NCI-H2196 treated with DMSO at 0.1 percent for 48 hours (cell line): ENCODE data around the gene PLEKHH1.
"Not testable (repeated sequence)": the region's sequence is repeated elsewhere in the genome, so short reads cannot be mapped to it uniquely, and the experiment has no call there.

ENCODE experiments used
- DNase-seq: peaks from one replicate; lab custom pipeline; 2025; ENCODE audit not compliant: unreplicated experiment; lab: John Stamatoyannopoulos, UW

Gene PLEKHH1

DNA sequence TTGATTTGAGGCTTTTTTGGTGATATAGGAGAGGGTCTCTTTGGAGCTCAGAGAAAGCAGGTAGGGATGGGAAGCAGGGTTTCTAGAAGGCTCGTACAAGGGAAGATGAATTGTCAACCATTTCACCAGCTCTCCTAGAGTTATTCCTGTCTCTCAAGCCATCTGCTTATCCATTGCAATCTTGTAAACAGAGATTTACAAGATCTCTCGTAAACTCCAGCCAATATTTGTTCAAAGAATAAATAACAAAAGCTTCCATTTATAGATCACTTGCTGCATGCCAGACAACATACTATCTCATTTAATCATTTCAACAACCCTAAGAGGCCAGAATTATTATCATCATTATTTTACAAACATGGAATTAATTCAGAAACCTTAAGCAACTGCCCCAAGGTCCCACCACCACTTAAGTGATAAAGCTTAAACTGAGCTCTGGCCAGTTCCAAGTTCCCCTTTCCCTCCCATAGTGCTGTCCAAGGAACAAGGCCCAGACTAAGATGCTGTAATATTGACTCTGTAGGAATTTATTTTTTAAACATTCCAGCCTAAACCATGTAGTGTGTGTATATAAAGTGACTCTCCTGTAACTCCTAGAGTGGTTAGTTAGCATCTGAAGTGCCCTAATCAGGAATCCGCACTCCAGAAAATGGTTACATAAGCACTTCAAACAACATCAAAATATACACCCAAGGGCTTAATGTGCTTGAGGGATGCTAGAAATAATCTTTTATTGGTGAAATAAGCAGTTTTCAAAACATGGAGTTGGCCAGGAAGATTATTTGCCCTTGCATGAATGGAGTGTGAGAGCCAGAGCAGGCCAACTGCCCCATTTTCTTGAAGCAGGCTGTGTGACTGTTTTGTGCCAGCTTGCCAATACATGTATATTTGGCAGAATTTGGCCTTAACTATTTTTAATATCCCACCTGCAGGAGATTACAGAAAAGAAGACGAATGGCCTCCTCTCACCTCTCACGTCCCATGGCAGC, 2.8 kb upstream of the PLEKHH1 start:
- no peak for DNase-seq

DNA sequence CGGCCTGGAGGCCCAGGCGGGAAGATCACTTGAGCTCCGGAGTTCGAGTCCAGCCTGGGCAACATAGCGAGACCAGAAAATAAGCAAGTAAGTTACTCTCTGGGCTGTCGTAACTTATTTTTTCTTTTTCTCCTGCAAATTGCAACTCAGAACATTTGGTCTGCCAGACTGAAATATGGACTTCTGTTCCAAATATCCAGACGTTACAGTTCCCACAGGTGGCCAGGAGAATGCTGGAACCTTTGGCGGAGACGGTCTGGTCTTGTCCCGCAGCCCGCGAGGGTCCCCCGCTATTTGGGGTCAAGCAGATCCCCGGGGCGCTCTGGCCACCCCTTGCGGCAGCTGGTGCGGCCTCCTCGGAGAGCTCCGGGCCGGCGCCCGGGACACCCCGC, 488 bp upstream of the PLEKHH1 start:
- no peak for DNase-seq

DNA sequence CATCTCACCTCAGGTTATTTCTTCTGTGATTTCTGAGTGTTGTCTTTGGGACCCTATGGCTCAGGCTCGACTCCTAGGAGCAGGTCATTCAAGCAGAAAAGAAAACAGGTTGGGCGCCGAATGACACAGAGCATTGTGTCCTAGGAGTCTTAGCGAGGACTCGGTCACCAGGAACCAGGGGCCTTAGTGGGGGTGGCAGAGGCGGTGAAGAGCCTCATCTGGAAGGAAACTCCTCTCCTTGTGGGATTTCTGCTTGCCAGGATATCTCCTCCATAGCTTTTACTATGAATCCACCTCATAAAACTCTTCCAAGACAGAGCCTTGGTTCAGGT, 630 bp downstream of the PLEKHH1 start:
- DNase-seq: no peak

DNA sequence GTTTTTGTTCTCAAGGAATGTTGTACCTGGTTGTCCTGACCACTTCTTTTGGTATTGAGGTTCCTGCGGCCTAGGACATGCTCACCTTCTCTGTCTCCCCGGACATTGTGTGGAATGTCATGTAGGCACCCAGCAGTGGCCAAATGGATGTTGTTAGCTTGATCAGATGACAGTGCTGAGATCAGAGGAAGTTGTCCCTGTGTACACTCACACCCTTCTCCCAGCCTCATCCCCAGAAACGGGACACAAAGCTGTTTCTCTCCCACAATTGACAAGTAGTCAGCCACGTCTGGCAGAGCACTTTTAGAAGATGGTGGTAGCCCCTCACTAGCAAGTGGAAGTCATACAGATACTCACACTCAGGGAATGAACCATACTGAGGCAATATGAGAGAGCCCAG, 3.0 kb downstream of the PLEKHH1 start:
- DNase-seq: no peak

DNA sequence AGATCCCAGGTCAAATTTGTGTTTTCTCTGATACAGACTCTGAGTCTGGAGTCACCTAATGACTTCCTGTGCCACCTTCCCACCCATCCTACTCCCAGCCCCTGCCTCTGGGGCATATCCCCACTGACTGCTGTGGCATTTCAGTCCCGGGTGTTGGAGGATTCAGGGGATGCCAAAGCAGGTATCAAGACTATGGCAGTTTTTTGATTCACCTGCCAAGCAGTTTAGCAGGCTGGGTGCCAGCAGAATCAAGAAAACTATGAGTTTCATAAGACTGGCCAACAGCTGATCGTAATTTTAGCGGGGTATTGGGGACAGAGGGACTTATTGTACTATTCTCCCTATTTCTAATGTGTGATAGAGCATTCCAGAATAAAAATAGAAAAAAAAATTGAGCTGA, 4.6 kb downstream of the PLEKHH1 start:
- no peak for DNase-seq

DNA sequence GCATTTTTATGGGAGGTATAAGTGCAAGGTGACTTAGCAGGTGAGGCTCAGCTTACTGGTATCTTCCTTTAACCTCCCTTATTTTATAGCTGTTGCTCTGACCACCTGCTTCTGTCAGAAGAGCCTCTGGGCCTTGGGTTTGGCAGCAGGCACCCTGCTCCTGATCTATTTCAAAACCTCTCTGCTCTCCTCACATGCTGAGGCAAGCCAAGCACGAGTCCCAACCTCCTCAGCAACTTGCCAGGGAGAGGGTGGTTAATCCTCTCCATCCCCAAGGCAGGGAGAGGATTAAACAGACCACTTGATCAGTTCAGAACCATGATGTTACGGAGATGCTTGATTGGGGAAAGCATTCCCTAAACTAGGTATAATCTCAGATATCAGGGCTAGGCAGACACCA, 5.4 kb downstream of the PLEKHH1 start:
- DNase-seq: peak; percentile 19

DNA sequence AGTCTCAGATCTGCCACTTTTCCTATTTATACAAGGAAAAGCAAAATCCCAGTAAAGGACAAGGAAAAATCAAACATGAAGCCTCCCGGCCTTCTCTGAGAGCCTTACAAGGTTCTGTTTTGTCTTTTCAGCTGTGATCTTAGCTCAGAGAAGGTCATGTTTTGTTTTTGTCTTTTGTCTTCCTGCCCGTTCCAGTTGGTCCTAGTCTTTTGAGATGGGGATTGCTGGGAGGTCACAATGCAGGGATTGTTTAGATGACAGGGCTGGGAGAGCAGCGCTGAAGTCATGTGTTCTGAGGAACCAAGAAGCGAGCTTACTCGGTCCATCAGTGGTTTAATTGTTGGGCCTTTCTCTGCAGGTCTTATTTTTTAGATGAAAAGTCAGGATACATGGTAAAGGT, 6.0 kb downstream of the PLEKHH1 start:
- no peak for DNase-seq

DNA sequence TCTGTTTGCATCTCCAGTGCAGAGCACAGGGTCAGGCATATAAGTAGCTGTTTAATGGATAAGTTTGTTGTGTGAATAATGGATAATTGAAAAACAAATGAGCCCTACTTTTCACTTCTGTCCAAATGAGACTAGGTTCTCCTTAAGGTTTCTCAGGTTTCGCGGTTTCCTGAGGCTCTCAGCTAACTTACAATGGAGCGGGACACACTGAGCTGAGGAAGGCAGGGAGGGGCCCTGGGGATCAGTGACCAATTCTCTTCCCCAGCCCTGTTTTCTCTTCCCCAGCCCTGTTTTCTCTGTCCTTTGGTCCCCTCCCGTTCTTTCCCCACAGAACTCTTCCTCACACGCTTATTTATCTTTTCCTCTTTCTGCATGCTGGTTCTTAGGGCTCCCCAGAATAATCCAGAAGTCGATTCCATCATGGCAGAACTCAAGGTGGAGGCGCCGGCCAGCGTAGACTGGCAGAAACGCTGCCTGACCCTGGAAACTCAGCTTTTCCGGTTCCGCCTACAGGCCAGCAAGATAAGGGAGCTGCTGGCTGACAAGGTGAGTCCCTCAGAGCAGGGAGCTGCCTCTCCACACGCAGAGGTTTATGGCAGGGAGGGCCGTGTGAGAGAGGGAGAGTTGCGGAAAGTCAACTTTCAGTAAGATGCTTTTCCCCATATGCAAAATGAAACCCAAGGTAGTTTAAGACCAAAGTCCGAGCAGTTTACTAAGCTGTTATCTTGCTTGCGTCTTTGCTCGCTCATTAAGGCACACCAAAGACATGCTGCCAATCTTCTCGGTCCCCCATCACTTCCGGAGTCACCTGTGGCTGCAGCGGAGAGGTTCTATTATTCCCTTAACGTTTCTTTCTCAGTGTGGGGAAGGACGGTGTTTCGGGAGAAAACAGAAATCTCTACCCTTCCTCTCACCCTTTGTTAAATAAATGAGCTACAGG, 8.6 kb downstream of the PLEKHH1 start:
- DNase-seq: no peak

DNA sequence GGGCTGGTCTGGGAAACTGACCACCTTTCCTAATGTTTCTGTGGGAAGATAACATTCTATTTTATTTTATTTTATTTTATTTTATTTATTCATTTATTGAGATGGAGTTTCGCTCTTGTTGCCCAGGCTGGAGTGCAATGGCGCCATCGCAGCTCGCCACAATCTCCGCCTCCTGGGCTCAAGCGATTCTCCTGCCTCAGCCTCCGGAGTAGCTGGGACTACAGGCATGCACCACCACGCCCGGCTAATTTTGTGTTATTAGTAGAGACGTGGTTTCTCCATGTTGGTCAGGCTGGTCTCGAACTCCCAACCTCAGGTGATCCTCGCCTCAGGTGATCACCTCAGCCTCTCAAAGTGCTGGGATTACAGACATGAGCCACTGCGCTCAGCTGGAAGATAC, 9.5 kb downstream of the PLEKHH1 start:
- DNase-seq: not testable (repeated sequence)

DNA sequence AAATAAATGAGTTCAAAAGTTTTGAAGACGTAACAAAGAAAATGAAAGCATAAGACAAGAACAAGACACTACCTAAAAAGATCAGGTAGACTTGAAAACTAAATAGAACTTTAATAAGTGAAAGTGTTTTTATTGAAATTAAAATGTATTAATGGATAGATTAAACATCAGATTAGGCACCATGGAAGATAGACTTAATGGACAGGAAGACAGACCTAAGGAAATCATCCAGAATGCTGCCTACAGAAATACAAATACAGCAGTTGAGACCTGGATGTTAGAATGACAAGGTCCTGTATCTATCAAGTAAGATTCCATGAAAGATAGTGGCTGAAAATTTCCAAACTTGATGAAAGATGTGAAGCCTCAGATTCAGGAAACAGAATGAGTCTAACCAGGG, 11.5 kb downstream of the PLEKHH1 start:
- no peak for DNase-seq

DNA sequence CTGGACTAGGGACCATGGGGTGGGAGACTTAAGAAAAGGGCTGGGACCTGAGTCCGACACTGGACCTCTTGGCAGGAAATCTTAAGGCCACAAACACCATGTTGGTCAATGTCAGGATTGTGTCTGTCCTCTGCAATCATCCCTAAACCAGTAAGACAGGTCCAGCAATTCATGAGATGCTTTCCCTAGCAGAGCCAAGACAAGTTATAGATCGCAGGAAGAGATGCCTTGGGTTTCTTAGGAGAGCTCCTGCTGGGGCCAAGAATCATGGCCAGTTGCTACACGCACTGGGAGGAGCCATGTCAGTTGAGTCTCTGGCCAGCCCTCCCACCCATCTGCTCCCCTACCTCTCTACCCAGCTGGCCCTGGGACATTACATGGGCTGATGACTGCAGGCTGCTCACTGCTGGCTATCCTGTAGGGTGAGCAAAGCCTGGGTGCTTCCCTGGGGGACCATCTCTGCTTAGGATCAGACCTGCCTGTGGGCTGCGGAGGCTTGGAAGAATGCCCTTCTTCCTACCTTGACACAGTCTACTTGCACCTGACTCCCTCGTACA, 14.2 kb downstream of the PLEKHH1 start:
- DNase-seq: no peak

DNA sequence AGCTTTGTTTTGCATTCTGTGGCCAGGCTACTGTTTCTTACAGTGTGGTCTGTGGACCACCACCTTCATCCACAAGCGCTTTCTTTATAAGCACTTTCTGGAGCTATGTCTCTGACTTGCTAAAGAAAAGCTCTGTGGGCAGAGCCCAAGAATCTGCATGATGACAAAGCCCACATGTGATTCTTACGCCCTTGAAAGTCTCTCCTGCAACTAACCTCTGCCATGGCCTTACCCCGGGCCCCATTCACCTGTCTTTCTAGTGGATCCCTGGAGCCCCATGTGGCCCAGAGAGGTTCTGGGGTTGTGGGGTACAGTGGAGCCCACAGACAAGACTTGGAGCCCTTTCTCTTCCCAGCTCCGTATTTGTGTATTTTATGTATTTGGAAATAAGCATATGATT, 16.6 kb downstream of the PLEKHH1 start:
- no peak for DNase-seq

DNA sequence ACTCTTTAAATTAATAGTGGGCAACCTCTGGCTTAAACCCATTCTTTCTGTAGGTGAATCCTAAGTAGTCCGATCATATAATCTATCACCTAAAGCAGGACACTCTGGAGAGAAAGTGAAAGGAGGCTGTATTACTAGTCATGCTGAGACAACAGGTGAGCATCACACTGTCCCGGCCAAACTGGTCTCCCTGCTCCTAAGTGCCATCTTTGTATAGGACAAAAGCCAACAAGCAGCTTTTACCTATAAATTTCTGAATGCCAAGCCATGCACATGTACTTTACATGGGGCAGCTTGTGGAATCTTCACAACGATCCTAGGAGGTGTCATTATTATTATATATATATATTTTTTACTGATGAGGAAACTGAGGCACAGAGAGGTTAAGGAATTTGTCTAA, 18.0 kb downstream of the PLEKHH1 start:
- DNase-seq: no peak

DNA sequence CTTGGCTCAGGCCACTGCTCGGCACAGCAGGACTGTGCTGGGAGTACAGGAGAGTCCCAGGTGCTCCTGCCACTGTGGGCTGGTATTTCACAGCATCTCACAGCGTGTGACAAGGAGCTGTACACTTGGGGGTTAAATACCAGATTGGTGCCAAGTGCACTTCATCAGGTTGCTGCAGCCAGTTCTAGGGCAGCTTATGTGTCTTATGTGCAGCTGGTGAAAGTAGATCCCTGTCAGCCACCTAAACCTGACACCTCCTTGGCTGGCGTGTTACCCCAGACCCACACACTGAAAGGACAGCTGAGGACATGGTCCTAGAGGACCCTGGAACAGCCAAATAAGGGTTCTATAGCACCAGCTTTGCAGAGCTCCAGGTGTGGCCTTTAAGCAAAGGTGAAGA, 18.9 kb downstream of the PLEKHH1 start:
- DNase-seq: no peak

DNA sequence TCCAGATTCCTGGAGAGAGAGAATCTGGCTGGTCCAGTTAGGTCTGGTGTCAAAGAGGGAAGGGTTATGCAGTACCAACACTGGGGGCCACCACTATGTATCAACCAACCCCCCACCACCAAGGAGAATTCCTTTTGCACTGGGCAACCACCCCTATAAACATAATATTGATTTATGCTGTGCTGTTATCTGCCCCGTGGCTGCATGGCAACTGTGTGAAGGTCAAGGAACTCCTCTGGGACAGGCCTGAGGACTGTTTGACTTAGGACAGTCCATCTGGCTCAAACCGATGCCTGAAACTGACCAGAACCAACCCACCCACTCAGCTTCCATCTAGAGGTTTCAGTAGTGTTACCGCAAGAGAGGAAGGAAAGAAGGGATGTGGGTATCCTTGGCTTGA, 20.5 kb downstream of the PLEKHH1 start:
- no peak for DNase-seq

DNA sequence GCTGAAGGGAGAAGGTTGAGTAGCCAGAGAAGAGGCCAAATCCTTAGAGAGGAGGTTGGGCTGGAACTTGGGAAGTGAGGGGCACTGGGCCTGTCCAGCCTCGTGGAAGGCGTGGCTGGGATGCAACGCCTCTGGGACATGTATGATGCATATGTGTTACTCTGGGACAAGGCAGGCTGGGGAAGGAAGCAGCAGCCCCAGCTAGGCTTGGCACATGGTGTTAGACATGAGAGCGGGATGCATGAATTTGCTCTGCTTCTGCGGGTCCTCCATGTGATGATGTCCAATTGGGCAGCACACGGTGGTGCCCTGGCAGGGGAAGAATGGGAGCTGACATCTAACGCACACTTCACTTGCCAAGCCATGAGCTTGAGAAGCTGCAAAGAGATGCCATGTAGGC, 21.3 kb downstream of the PLEKHH1 start:
- no peak for DNase-seq

DNA sequence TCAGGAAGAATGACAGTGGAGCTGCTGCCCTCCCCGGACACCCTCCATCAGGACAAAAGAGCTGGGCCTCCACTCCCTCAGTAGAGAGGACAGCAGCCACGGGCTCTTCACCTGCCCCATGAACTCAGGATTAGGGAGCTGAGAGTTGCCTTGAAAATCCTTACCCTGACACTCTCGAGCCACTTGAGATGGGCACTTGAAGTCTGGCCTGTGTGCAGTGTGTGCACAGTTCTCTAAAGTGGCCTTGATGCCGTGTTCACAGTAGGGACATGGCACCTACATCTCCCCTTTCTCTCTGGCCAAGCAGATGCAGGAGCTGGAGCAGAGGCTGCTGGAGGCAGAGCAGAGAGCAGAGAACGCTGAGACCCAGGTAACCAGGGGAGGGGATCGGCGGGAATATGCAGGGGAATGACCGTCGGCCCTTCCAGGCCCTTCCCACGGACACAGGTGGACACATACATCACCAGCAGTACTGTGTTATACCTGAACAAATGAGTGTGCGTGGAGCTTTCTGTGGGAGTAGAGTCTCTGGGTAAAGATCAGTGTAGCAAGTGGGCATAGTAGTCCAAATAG, 22.5 kb downstream of the PLEKHH1 start:
- DNase-seq: no peak

DNA sequence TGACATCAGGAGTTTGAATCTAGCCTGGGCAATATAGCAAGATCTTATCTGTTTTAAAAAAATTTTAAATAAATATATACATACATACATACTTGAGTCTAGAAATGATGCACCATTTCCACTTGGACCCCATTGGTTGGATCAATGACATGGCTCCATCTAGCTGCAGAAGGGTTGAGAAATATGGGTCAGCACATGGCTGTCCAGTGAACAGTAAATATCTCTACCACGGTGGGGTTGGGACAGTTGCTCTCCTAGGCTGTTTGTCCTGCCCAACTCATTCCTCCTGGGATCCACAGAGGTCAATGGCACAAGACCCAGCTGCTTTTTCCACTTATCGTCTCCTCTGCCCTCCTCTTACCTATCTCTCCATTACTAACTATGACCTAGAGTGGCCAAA, 23.6 kb downstream of the PLEKHH1 start:
- no peak for DNase-seq

DNA sequence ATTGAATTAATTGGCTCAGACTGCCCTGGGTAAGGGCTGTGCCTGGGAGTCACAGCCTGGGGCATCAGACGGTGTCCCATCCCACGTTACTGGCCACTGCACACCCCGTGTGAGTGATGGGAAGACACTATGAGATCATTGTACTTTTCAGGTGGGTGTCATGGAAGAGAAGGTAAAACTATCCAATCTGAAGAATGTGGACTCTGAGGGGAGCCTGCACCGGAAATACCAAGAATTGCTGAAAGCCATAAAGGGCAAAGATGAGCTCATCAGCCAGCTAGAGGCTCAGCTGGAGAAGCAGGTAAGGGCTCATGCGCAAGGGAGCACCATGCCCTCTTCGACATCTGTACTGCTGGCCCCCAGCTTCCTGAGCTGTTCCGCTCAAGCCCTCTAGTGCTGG, 24.0 kb downstream of the PLEKHH1 start:
- no peak for DNase-seq

DNA sequence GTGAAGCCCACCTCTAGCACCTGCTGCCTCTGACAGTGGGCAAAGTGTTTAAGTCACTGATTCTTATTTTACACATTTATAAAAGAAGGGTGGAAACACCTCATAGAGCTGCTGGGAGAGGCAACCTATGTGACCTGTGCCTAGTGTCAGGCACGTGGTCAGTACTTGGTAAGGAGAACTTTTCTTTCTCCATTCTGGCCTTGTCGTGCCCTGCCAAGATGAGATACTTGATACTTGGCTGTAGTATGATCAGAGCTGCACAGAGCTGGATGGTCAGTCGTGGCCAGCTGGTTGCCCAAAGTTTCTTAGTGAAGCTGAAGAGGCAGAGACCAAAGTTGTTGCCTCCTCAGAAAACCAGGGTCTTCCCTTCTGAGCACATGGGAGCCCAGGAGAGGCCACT, 24.6 kb downstream of the PLEKHH1 start:
- no peak for DNase-seq

DNA sequence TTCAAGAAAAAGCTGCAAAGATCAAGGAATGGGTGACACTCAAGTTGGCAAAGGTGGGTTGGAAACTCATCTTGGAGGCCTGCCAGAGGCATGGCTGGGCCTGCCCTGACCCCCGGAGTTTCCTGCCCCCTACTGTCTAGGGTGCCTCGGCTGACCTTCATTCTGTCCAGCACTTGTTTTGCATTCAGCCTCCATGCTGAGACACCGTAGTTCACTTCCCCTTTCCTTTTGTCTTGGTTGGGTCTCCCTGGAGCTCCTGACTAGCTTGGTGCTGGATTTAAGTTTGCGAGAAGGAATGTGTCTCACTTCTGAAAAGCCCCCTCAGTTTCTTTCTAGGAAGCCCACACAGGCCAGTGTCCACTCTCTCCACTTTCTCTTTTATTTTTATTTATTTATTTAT, 26.5 kb downstream of the PLEKHH1 start:
- DNase-seq: no peak
